Measurements from ENCODE around the gene HAUS8. TPM values are rescaled to one million over a fixed set of nuclear protein-coding genes. Genes with fewer than 3 reads are reported as not detected.

The HAUS8 gene
- total and polyA plus RNA-seq, 2 of the 8 experiments (the other 6 are each of a cell fraction or from before 2014, with no cell fraction given) = 18.4 to 23.2 TPM

DNA sequence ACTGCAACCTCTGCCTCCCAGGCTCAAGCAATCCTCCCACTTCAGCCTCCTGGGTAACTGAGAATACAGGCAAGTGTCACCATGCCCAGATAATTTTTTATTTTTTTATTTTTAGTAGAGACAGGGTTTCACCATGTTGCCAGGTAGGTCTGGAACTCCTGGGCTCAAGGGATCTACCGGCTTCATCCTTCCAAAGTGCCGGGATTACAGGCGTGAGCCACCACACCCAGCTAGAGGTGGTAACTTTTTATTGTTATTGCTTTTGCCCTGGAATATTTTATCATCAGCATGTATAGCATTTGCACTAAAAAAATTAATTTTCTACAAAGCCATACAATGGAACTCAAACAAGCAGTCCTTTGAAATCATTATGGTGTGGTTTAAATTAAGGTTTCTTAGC, 14.0 kb downstream of the HAUS8 start:
- H3K4ac ChIP-seq (replicated peaks; ENCODE audit: insufficient read length, low read depth, low read length) = no peak overlapping the region
- no peak overlapping the region for H3K4me3 ChIP-seq (ENCODE audit: extremely low read depth in 1 of 4, insufficient read depth in 2 of 4, low read depth in 3 of 4, low read length in 4 of 4)
- no peak overlapping the region for H2AFZ ChIP-seq (ENCODE audit: low read length)
- H3K4me2 ChIP-seq (ENCODE audit: insufficient read depth in 1 of 2, low read depth in 2 of 2, low read length in 2 of 2) = no peak overlapping the region
- FAIRE-seq = no peak
- H3K23ac ChIP-seq (ENCODE audit: insufficient read length) = no peak overlapping the region
- no peak overlapping the region for H3K9ac ChIP-seq (replicated peaks in 1 of 4; ENCODE audit: extremely low read depth in 1 of 4, low read depth in 3 of 4, low read length in 3 of 4)
- H2BK20ac ChIP-seq (ENCODE audit: low read length) = no peak overlapping the region
- no peak overlapping the region for H4K8ac ChIP-seq (ENCODE audit: extremely low read depth, insufficient read depth, low read length)
- no peaks in the 10 kb centered on the region for H3K27me3 ChIP-seq (replicated peaks in 1 of 4; ENCODE audit: control insufficient read depth in 3 of 4, extremely low read depth in 1 of 4, insufficient read depth in 3 of 4, low read length in 3 of 4)
- CTCF ChIA-PET (ENCODE audit: partially characterized antibody) = interaction anchor here (1.5 kb wide), 1 partner anchor 9 kb away, joined by 3 read pairs; no protein-coding TSS in a partner anchor
- no peak overlapping the region for H3K27ac ChIP-seq (ENCODE audit: low read depth, low read length)
- H3K23me2 ChIP-seq (ENCODE audit: low read depth, low read length) = no peaks in the 10 kb centered on the region
- H2BK12ac ChIP-seq (ENCODE audit: low read depth, low read length) = no peak overlapping the region
- no peak overlapping the region for H2BK15ac ChIP-seq (ENCODE audit: low read length)
- no peak overlapping the region for H2AK5ac ChIP-seq (ENCODE audit: low read depth, low read length)
- peaks cover 0 to 32% of the 10 kb centered on the region in 2 experiments; a peak in 2 of 4 replicates for H3K79me2 ChIP-seq (ENCODE audit: control insufficient read depth in 1 of 2, insufficient read depth in 2 of 2, low read length in 2 of 2)
- peaks cover 2% of the 10 kb centered on the region; the same call in 1 of the 2 replicates for H3K79me1 ChIP-seq (ENCODE audit: low read depth, low read length)
- H2BK5ac ChIP-seq (ENCODE audit: low read depth, low read length) = no peak overlapping the region
- H3K36me3 ChIP-seq (ENCODE audit: control insufficient read depth in 2 of 4, insufficient read depth in 4 of 4, low read length in 3 of 4) = peaks cover 20 to 40% (median 30%) of the 10 kb centered on the region in 4 experiments
- no peak overlapping the region for H4K5ac ChIP-seq (ENCODE audit: insufficient read length, low read depth, low read length)
- DNase-seq (ENCODE audit: low read depth in 1 of 2, low spot score in 2 of 2) = no peak
- H4K20me1 ChIP-seq (replicated peaks in 1 of 2; ENCODE audit: control insufficient read depth in 1 of 2, insufficient read depth in 2 of 2, low read length in 2 of 2) = peaks cover 2 to 3% of the 10 kb centered on the region in 2 experiments
- POLR2A ChIA-PET (ENCODE audit: partially characterized antibody) = no interaction called here
- no peak overlapping the region for H4K91ac ChIP-seq (replicated peaks; ENCODE audit: insufficient read length, low read length)
- no peaks in the 10 kb centered on the region for H3K4me1 ChIP-seq (replicated peaks in 1 of 4; ENCODE audit: control insufficient read depth in 3 of 4, insufficient read depth in 4 of 4, low read length in 3 of 4)
- no peak overlapping the region for H3K56ac ChIP-seq (replicated peaks; ENCODE audit: insufficient read length, low read depth, low read length)
- H2BK120ac ChIP-seq (replicated peaks; ENCODE audit: low read depth, low read length) = no peak overlapping the region
- 94% methylated on average over 3 of the region's 3 CpGs; no CpG with 5 or more reads in 1 of the 2 experiments for WGBS, 2 experiments (ENCODE audit: extremely low coverage in 1 of 2, insufficient coverage in 1 of 2, insufficient read length in 1 of 2, insufficient replicate concordance in 2 of 2, low coverage in 1 of 2, low lambda C conversion rate in 2 of 2, missing lambda C conversion rate in 1 of 2)
- H3K9me3 ChIP-seq (ENCODE audit: insufficient read depth in 2 of 2, low read depth in 1 of 2, low read length in 1 of 2) = peaks cover 19 to 22% of the 10 kb centered on the region in 2 experiments
- no peak for TF ChIP-seq ATF3 (IDR thresholded peaks at IDR 0.05; ENCODE audit: insufficient read depth, low read depth, low read length)
- TF ChIP-seq ASH2L (IDR thresholded peaks at IDR 0.05; ENCODE audit: low read length) = no peak
- no peak for TF ChIP-seq SP1 (IDR thresholded peaks at IDR 0.05; ENCODE audit: low read depth, low read length)
- TF ChIP-seq KDM4A (IDR thresholded peaks at IDR 0.05; ENCODE audit: low read depth, low read length, severe bottlenecking) = no peak
- no peak for TF ChIP-seq NANOG (IDR thresholded peaks at IDR 0.05; ENCODE audit: insufficient read depth, low read depth, low read length, poor library complexity, severe bottlenecking)
- TF ChIP-seq EZH2 (IDR thresholded peaks at IDR 0.05; ENCODE audit: low read depth, low read length, severe bottlenecking) = no peak
- TF ChIP-seq SIRT6 (IDR thresholded peaks at IDR 0.05; ENCODE audit: low read length) = no peak
- TF ChIP-seq TAF7 (optimal IDR thresholded peaks at IDR 0.05; ENCODE audit: borderline replicate concordance, low read depth, low read length) = no peak
- H3K18ac ChIP-seq (ENCODE audit: extremely low read depth, low read length) = no peak overlapping the region
- no peak overlapping the region for H3K14ac ChIP-seq (ENCODE audit: insufficient read length)

All from H1 (cell line).